HG03135 (cell line): ENCODE results near the gene ITGA2B.
"Not testable (repeated sequence)": the region's sequence is repeated elsewhere in the genome, so short reads cannot be mapped to it uniquely, and the experiment has no call there.

Experiments used
- ATAC-seq: cut with Tn5 transposase; IDR thresholded peaks from one replicate; pipeline ENCODE4 v1.9.1; 2021; ENCODE audit warnings: mild to moderate bottlenecking, moderate library complexity; ENCODE audit not compliant: unreplicated experiment

ITGA2B gene

GRCh38 chr17:44394112-44394511 is 4.7 kb upstream of the ITGA2B start:
- ATAC-seq = not testable (repeated sequence)

- no peak for ATAC-seq
These were observed 911 bp upstream of the ITGA2B start for GRCh38 chr17:44390250-44390870.

GRCh38 chr17:44389723-44390202 is 314 bp upstream of the ITGA2B start:
- ATAC-seq = no peak

GRCh38 chr17:44387804-44388203 is 1.6 kb downstream of the ITGA2B start:
- no peak for ATAC-seq

GRCh38 chr17:44386182-44386525 is 3.3 kb downstream of the ITGA2B start:
- no peak for ATAC-seq

- ATAC-seq = no peak
These were observed 3.9 kb downstream of the ITGA2B start for GRCh38 chr17:44385287-44386181.

- no peak for ATAC-seq
These were observed 4.6 kb downstream of the ITGA2B start for GRCh38 chr17:44384823-44385286.

- ATAC-seq = no peak
These were observed 5.1 kb downstream of the ITGA2B start for GRCh38 chr17:44384281-44384822.

GRCh38 chr17:44383861-44384260 is 5.6 kb downstream of the ITGA2B start:
- ATAC-seq = no peak

- no peak for ATAC-seq
These were observed 6.1 kb downstream of the ITGA2B start for GRCh38 chr17:44383363-44383762.

- no peak for ATAC-seq
These were observed 6.5 kb downstream of the ITGA2B start for GRCh38 chr17:44382917-44383316.

GRCh38 chr17:44381810-44382305 is 7.6 kb downstream of the ITGA2B start:
- no peak for ATAC-seq

- no peak for ATAC-seq
These were observed 8.7 kb downstream of the ITGA2B start for GRCh38 chr17:44380767-44381166.

GRCh38 chr17:44379887-44380286 is 9.6 kb downstream of the ITGA2B start:
- ATAC-seq = no peak

GRCh38 chr17:44378171-44378705 is 11.2 kb downstream of the ITGA2B start:
- ATAC-seq = no peak

GRCh38 chr17:44376779-44377178 is 12.7 kb downstream of the ITGA2B start:
- ATAC-seq = no peak

GRCh38 chr17:44376124-44376523 is 13.3 kb downstream of the ITGA2B start:
- ATAC-seq = no peak

GRCh38 chr17:44375196-44376017 is 14.0 kb downstream of the ITGA2B start:
- ATAC-seq = no peak

GRCh38 chr17:44374306-44375195 is 14.9 kb downstream of the ITGA2B start:
- no peak for ATAC-seq

- no peak for ATAC-seq
These were observed 17.4 kb downstream of the ITGA2B start for GRCh38 chr17:44372036-44372435.
